Measurements from ENCODE around the gene DTYMK. TPM values are rescaled to one million over a fixed set of nuclear protein-coding genes. Genes with fewer than 3 reads are reported as not detected.

The DTYMK gene
- total RNA-seq, 2 experiments from 2014 or later = 88.0 to 93.8 TPM

DNA sequence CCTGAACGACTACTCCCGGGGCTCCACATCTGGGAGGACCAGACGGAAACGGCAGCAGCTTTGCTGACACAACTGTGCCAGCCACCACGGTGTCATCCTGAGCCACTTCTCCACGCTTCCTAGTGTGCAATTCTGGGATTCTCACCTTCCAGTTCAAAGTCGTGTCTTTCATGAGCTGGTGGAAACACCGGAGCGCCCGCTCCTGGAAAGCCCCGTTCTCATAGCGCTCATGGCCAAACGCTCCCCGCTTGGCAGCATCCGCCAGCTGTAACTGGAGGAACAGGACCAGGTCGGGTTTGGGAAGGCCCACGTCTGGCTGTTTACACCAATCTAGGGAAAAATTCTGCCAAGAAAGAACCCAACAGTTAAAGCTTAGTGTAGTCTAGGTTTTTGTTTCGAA is 8.3 kb downstream of the DTYMK start:
- Mint-ChIP-seq H3K9me3 (no peaks in the 10 kb centered on the region), H3K36me3 (ENCODE audit: low read depth) (peaks cover 34% of the 10 kb centered on the region), H3K4me3 (no peak overlapping the region), H3K4me1 (ENCODE audit: low read depth) (peaks cover 3% of the 10 kb centered on the region), H3K27ac (no peak overlapping the region), H3K27me3 (ENCODE audit: low read depth) (no peaks in the 10 kb centered on the region)
- CTCF ChIA-PET = interaction anchor here (1.3 kb wide), 1 partner anchor 23 kb away, joined by 3 read pairs; the partner anchor contains the start of gene ING5
- no peak for DNase-seq
- intact Hi-C loops (cut with micrococcal nuclease) = no loop called here

DNA sequence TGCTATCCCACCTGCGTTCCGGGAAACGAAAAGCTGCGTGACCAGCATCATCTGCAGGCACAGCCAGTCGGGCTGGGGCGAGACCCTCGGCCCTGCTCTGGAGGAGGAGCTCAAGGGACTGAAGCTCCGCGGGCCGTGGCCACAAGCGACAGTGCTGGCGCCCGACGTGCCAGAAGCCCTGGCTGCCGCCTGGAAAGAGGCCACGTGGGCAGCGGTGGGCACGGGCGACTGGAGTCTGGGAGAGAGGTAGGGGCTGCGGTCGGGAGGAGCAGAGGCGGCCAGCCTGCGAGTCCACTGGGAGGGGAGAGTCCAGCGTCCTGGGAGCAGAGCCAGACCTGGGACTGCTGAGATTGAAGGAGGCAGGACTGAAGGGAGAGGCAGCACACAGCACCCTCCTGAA is 9.2 kb downstream of the DTYMK start:
- Mint-ChIP-seq H3K4me3 (no peak overlapping the region), H3K4me1 (ENCODE audit: low read depth) (peaks cover 3% of the 10 kb centered on the region), H3K27me3 (ENCODE audit: low read depth) (no peaks in the 10 kb centered on the region), H3K9me3 (no peaks in the 10 kb centered on the region), H3K36me3 (ENCODE audit: low read depth) (peaks cover 30% of the 10 kb centered on the region), H3K27ac (no peak overlapping the region)
- CTCF ChIA-PET = no interaction called here
- intact Hi-C loops (cut with micrococcal nuclease) = no loop called here
- no peak for DNase-seq

DNA sequence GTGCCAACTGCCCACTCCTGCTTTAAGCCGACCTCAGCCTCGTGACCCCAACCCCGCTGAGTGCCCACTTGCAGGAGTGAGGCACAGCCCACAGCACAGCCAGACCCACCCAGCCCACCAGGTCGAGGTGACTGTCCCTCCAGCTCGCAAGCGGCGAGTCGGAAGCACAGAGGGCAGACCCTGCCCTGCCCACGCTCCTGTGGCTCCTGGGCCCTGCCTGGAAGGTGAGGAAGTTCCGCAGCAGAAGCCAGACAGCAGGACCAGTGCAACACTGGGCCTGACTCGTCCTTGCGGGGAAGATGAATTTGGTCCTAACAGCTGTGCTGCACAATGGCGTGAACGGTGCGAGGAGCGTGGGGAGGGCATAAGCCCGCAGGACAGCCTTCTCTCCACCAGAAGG is 9.9 kb downstream of the DTYMK start:
- Mint-ChIP-seq H3K9me3 (no peaks in the 10 kb centered on the region), H3K4me1 (ENCODE audit: low read depth) (peaks cover 3% of the 10 kb centered on the region), H3K27ac (no peak overlapping the region), H3K36me3 (ENCODE audit: low read depth) (peaks cover 24% of the 10 kb centered on the region), H3K4me3 (no peak overlapping the region), H3K27me3 (ENCODE audit: low read depth) (no peaks in the 10 kb centered on the region)
- intact Hi-C loops (cut with micrococcal nuclease) = no loop called here
- CTCF ChIA-PET = no interaction called here
- no peak for DNase-seq

- Mint-ChIP-seq H3K4me1 (ENCODE audit: low read depth) (peaks cover 3% of the 10 kb centered on the region), H3K9me3 (no peaks in the 10 kb centered on the region), H3K4me3 (no peak overlapping the region), H3K27me3 (ENCODE audit: low read depth) (no peaks in the 10 kb centered on the region), H3K36me3 (ENCODE audit: low read depth) (peaks cover 20% of the 10 kb centered on the region), H3K27ac (no peak overlapping the region)
- intact Hi-C loops (cut with micrococcal nuclease) = no loop called here
- no peak for DNase-seq
- CTCF ChIA-PET = interaction anchor here (0.5 kb wide), 1 partner anchor 597 kb away, joined by 3 read pairs; no protein-coding TSS in a partner anchor
These were observed 10.7 kb downstream of the DTYMK start for GRCh38 chr2:241675885-241676284.

DNA sequence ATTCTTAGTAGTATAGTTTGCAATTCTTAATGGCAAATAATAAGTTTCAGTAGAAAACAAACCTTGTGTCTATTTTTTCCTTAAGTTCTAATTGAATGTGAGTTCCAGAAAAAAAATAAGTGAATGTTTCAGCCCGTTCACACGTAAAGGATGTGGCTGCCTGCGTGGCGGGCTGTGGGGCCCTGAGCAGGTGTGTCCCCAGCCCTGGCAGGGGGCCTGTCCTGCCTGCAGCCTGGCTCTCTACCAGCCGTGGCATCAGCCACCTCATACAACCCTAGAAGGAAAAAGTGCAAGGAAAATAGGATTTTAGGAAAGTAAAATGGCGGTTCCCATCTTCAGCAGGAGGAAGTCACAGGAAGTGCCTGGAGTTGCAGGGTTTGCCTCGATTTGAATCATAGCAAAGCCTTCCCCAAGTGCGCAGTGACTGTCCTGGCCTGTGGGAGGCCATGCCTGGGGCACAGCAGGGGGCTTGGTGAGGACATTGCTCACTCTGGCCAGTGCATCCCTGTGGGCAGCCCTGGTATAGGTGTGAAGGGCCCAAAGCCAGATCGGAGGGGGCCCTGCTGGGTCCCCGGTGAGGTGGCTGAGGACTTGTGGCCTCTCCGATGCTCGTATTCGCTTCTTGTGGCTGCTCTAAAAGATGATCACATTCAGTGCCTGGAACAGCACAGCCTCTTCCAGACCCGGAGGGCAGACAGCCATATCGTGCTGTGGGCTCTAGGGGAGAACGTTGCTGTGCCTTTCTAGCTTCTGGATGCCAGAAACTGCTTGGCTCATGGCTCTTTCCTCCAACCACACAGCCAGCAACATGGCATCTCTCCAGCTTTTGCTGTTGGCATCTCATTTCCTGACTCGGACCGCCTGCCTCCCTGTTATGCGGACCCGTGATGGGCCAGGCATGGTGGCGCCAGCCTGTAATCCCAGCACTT is 12.6 kb downstream of the DTYMK start:
- no peak overlapping the region for H3K4me3 Mint-ChIP-seq
- intact Hi-C loops (cut with micrococcal nuclease) = no loop called here
- no peaks in the 10 kb centered on the region for H3K27me3 Mint-ChIP-seq (ENCODE audit: low read depth)
- peaks cover 11% of the 10 kb centered on the region for H3K36me3 Mint-ChIP-seq (ENCODE audit: low read depth)
- H3K9me3 Mint-ChIP-seq = no peaks in the 10 kb centered on the region
- DNase-seq = no peak
- CTCF ChIA-PET = no interaction called here
- H3K27ac Mint-ChIP-seq = no peak overlapping the region
- H3K4me1 Mint-ChIP-seq (ENCODE audit: low read depth) = no peaks in the 10 kb centered on the region

- H3K36me3 Mint-ChIP-seq (ENCODE audit: low read depth) = peaks cover 8% of the 10 kb centered on the region
These were observed 13.4 kb downstream of the DTYMK start for GRCh38 chr2:241673189-241673663.

GRCh38 chr2:241672243-241673188 is 14.1 kb downstream of the DTYMK start:
- Mint-ChIP-seq H3K9me3 (no peaks in the 10 kb centered on the region), H3K4me3 (no peak overlapping the region), H3K36me3 (ENCODE audit: low read depth) (peaks cover 8% of the 10 kb centered on the region), H3K27me3 (ENCODE audit: low read depth) (no peaks in the 10 kb centered on the region), H3K4me1 (ENCODE audit: low read depth) (no peaks in the 10 kb centered on the region), H3K27ac (no peak overlapping the region)
- intact Hi-C loops (cut with micrococcal nuclease) = no loop called here
- CTCF ChIA-PET = interaction anchor here (0.6 kb wide), 1 partner anchor 213 kb away, joined by 3 read pairs; no protein-coding TSS in a partner anchor
- DNase-seq = no peak

More at GRCh38 chr2:241673189-241673663, 13.4 kb downstream of the DTYMK start:
- Mint-ChIP-seq H3K4me3 (no peak overlapping the region), H3K27me3 (ENCODE audit: low read depth) (no peaks in the 10 kb centered on the region), H3K4me1 (ENCODE audit: low read depth) (no peaks in the 10 kb centered on the region), H3K9me3 (no peaks in the 10 kb centered on the region), H3K27ac (no peak overlapping the region)
- no peak for DNase-seq
- intact Hi-C loops (cut with micrococcal nuclease) = no loop called here
- CTCF ChIA-PET = no interaction called here

DNA sequence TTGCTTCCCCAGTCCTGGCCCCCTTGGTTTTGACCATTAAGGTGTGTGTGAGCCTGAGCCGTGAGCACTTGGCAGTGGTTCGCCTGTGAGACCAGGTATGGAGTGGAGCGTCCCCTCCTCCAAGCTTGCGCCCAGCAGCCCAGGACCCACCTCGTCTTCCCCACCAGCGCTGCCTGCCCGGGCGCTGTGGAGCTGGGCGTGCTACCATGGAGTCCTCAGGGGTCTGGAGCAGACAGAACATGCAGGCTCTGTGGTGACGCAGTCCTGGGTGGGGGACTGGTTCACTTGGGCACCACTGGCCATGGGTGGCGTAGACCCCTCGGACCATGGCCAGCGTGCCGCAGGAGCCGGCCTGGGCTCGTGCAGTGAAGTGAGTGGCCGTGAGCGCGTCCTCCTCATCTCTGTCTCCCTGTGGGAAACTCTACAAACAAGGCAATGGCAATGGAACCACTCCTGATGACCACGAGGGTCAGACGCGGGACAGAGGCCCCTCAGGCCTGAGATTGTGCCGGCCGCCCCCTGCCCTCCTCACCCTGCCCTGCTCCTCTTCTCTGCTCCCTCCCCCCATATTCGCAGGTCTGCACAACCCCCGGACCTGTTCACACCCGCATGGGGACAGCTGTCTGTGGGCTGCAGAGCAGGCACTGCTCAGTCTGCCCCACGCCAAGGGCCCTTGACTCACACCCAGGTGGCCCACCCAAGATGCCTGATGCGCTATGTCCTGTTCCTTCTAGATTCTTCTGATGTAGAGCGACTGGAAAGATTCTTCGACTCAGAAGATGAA is 15.0 kb downstream of the DTYMK start:
- no peak for DNase-seq
- no peaks in the 10 kb centered on the region for H3K4me1 Mint-ChIP-seq (ENCODE audit: low read depth)
- H3K27me3 Mint-ChIP-seq (ENCODE audit: low read depth) = no peaks in the 10 kb centered on the region
- no peaks in the 10 kb centered on the region for H3K9me3 Mint-ChIP-seq
- no peak overlapping the region for H3K27ac Mint-ChIP-seq
- H3K4me3 Mint-ChIP-seq = no peak overlapping the region
- CTCF ChIA-PET = interaction anchor here (0.5 kb wide), 1 partner anchor 29 kb away, joined by 4 read pairs; no protein-coding TSS in a partner anchor
- H3K36me3 Mint-ChIP-seq (ENCODE audit: low read depth) = peaks cover 5% of the 10 kb centered on the region
- intact Hi-C loops (cut with micrococcal nuclease) = no loop called here

GRCh38 chr2:241670333-241671110 is 16.1 kb downstream of the DTYMK start:
- intact Hi-C loops (cut with micrococcal nuclease) = no loop called here
- CTCF ChIA-PET = interaction anchor here (0.5 to 0.9 kb wide), 2 partner anchors 11 to 28 kb away, joined by 3 to 4 read pairs; no protein-coding TSS in a partner anchor
- H3K27me3 Mint-ChIP-seq (ENCODE audit: low read depth) = no peaks in the 10 kb centered on the region
- H3K9me3 Mint-ChIP-seq = no peaks in the 10 kb centered on the region
- peaks cover 2% of the 10 kb centered on the region for H3K4me1 Mint-ChIP-seq (ENCODE audit: low read depth)
- peaks cover 3% of the 10 kb centered on the region for H3K36me3 Mint-ChIP-seq (ENCODE audit: low read depth)
- no peak overlapping the region for H3K4me3 Mint-ChIP-seq
- peak overlapping the region; percentile 61 for H3K27ac Mint-ChIP-seq
- no peak for DNase-seq

DNA sequence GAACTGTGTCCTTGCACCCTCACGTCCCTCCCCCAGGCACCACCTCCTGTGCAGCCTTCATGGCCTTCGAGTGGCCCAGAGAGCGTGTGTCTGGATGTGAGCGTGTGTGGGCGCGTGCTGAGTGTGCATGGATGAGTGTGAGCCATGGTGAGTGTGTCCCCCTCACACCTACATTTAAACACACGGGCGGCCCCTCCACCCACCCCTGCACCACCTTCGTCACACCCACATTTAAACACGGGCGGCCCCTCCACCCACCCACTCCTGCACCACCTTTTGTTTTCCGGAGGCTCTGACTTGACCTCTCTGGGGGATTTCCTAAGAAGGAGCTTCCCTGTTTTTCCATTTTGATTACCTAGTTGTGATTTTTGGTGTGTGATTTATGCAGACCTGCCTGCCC is 17.8 kb downstream of the DTYMK start:
- no peak for DNase-seq
- peaks cover 3% of the 10 kb centered on the region for H3K36me3 Mint-ChIP-seq (ENCODE audit: low read depth)
- peaks cover 7% of the 10 kb centered on the region for H3K4me1 Mint-ChIP-seq (ENCODE audit: low read depth)
- CTCF ChIA-PET = interaction anchor here (0.6 kb wide), 1 partner anchor 528 kb away, joined by 3 read pairs; no protein-coding TSS in a partner anchor
- no peaks in the 10 kb centered on the region for H3K27me3 Mint-ChIP-seq (ENCODE audit: low read depth)
- no peak overlapping the region for H3K4me3 Mint-ChIP-seq
- intact Hi-C loops (cut with micrococcal nuclease) = no loop called here
- H3K27ac Mint-ChIP-seq = no peak overlapping the region
- no peaks in the 10 kb centered on the region for H3K9me3 Mint-ChIP-seq

DNA sequence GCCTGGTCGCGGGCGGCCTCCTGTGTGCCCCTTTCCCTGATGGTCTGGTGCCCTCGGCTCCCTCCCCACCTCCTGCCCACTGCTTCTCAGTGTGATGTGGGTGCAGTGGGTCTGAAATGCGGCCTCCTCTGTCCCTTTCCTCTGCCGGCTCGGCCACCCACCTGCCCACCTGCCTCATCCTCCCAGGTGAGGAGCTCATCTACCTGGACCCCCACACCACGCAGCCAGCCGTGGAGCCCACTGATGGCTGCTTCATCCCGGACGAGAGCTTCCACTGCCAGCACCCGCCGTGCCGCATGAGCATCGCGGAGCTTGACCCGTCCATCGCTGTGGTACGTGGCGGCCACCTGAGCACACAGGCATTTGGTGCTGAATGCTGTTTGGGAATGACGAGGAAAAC is 18.3 kb downstream of the DTYMK start:
- no peak overlapping the region for H3K4me3 Mint-ChIP-seq
- H3K36me3 Mint-ChIP-seq (ENCODE audit: low read depth) = peaks cover 3% of the 10 kb centered on the region
- CTCF ChIA-PET = no interaction called here

More for the DNA sequence above, 18.3 kb downstream of the DTYMK start:
- Mint-ChIP-seq H3K27ac (peak overlapping the region; percentile 36), H3K4me1 (ENCODE audit: low read depth) (peaks cover 7% of the 10 kb centered on the region), H3K27me3 (ENCODE audit: low read depth) (no peaks in the 10 kb centered on the region), H3K9me3 (no peaks in the 10 kb centered on the region)
- no peak for DNase-seq
- intact Hi-C loops (cut with micrococcal nuclease) = no loop called here
